ENCODE data around the gene CACNA1D.
A peak's percentile ranks its signal among the peaks of the same experiment; 100 is the strongest.

The CACNA1D gene

GRCh38 chr3:53593611-53594010 is 99.2 kb downstream of the CACNA1D start:
- H3K9me3 ChIP-seq (ENCODE audit: insufficient read depth, low read length): no peaks in the 10 kb centered on the region
- no peaks in the 10 kb centered on the region for H4K20me1 ChIP-seq (ENCODE audit: insufficient read depth, low read length)
- H3K9ac ChIP-seq (ENCODE audit: low read length): no peak overlapping the region
- H3K4me1 ChIP-seq (ENCODE audit: low read length): peaks cover 20% of the 10 kb centered on the region
- no peaks in the 10 kb centered on the region for H3K27me3 ChIP-seq (ENCODE audit: low read depth, low read length)
- peak overlapping the region; percentile 10; the same call in 1 of the 2 replicates for H3K27ac ChIP-seq (ENCODE audit: low read length)
- no peak for TF ChIP-seq CTCF (IDR thresholded peaks at IDR 0.05; ENCODE audit: low read depth, low read length)
- no peak for TF ChIP-seq EZH2phosphoT487 (IDR thresholded peaks at IDR 0.05; ENCODE audit: low read depth)
- no peaks in the 10 kb centered on the region for H3K79me2 ChIP-seq (ENCODE audit: low read length)
- peak overlapping the region; percentile 42; the same call in 1 of the 2 replicates for H3K4me2 ChIP-seq (ENCODE audit: low read length)
- H3K36me3 ChIP-seq (replicated peaks; ENCODE audit: low read depth, low read length): no peaks in the 10 kb centered on the region
- H2AFZ ChIP-seq (ENCODE audit: low read depth, low read length): no peak overlapping the region
- no peak overlapping the region for H3K4me3 ChIP-seq (ENCODE audit: low read length)

- no peak for TF ChIP-seq EZH2phosphoT487 (IDR thresholded peaks at IDR 0.05; ENCODE audit: low read depth)
- no peaks in the 10 kb centered on the region for H3K9me3 ChIP-seq (ENCODE audit: insufficient read depth, low read length)
- H4K20me1 ChIP-seq (ENCODE audit: insufficient read depth, low read length): no peaks in the 10 kb centered on the region
- no peak overlapping the region for H3K4me2 ChIP-seq (ENCODE audit: low read length)
- no peak overlapping the region for H3K9ac ChIP-seq (ENCODE audit: low read length)
- no peak overlapping the region for H2AFZ ChIP-seq (ENCODE audit: low read depth, low read length)
- peaks cover 20% of the 10 kb centered on the region for H3K4me1 ChIP-seq (ENCODE audit: low read length)
- no peaks in the 10 kb centered on the region for H3K79me2 ChIP-seq (ENCODE audit: low read length)
- H3K4me3 ChIP-seq (ENCODE audit: low read length): no peak overlapping the region
- no peaks in the 10 kb centered on the region for H3K27me3 ChIP-seq (ENCODE audit: low read depth, low read length)
- no peaks in the 10 kb centered on the region for H3K36me3 ChIP-seq (replicated peaks; ENCODE audit: low read depth, low read length)
- H3K27ac ChIP-seq (ENCODE audit: low read length): no peak overlapping the region
These were observed 99.9 kb downstream of the CACNA1D start for GRCh38 chr3:53594276-53594675.

GRCh38 chr3:53595660-53596059 is 101.2 kb downstream of the CACNA1D start:
- Histone ChIP-seq H3K79me2 (ENCODE audit: low read length) (no peaks in the 10 kb centered on the region), H3K9ac (ENCODE audit: low read length) (no peak overlapping the region), H3K27me3 (ENCODE audit: low read depth, low read length) (no peaks in the 10 kb centered on the region), H3K27ac (ENCODE audit: low read length) (no peak overlapping the region), H2AFZ (ENCODE audit: low read depth, low read length) (no peak overlapping the region), H3K4me3 (ENCODE audit: low read length) (no peak overlapping the region), H3K9me3 (ENCODE audit: insufficient read depth, low read length) (no peaks in the 10 kb centered on the region), H3K36me3 (replicated peaks; ENCODE audit: low read depth, low read length) (no peaks in the 10 kb centered on the region), H3K4me1 (ENCODE audit: low read length) (peaks cover 20% of the 10 kb centered on the region), H4K20me1 (ENCODE audit: insufficient read depth, low read length) (no peaks in the 10 kb centered on the region), H3K4me2 (ENCODE audit: low read length) (no peak overlapping the region)
- TF ChIP-seq CTCF (IDR thresholded peaks at IDR 0.05; ENCODE audit: low read depth, low read length) (no peak), EZH2phosphoT487 (IDR thresholded peaks at IDR 0.05; ENCODE audit: low read depth) (no peak)

- H3K36me3 ChIP-seq (replicated peaks; ENCODE audit: low read depth, low read length): no peaks in the 10 kb centered on the region
- H3K79me2 ChIP-seq (ENCODE audit: low read length): no peaks in the 10 kb centered on the region
- H3K4me2 ChIP-seq (ENCODE audit: low read length): no peak overlapping the region
- H3K9me3 ChIP-seq (ENCODE audit: insufficient read depth, low read length): no peaks in the 10 kb centered on the region
- H3K27ac ChIP-seq (ENCODE audit: low read length): no peak overlapping the region
- H3K4me1 ChIP-seq (ENCODE audit: low read length): peaks cover 15% of the 10 kb centered on the region
- no peaks in the 10 kb centered on the region for H4K20me1 ChIP-seq (ENCODE audit: insufficient read depth, low read length)
- H2AFZ ChIP-seq (ENCODE audit: low read depth, low read length): no peak overlapping the region
- no peak for TF ChIP-seq CTCF (IDR thresholded peaks at IDR 0.05; ENCODE audit: low read depth, low read length)
- no peak for TF ChIP-seq EZH2phosphoT487 (IDR thresholded peaks at IDR 0.05; ENCODE audit: low read depth)
- H3K9ac ChIP-seq (ENCODE audit: low read length): no peak overlapping the region
- no peak overlapping the region for H3K4me3 ChIP-seq (ENCODE audit: low read length)
- H3K27me3 ChIP-seq (ENCODE audit: low read depth, low read length): no peaks in the 10 kb centered on the region
These were observed 102.9 kb downstream of the CACNA1D start for GRCh38 chr3:53597136-53597915.

Measured in OCI-LY3 (cell line).